ENCODE data around the gene FAM118B. TPM values are rescaled to one million over a fixed set of nuclear protein-coding genes. Genes with fewer than 3 reads are reported as not detected.

The FAM118B gene
- 10 to 100 TPM; 12.1 to 16.1 (median 13.3) TPM for total RNA-seq

DNA sequence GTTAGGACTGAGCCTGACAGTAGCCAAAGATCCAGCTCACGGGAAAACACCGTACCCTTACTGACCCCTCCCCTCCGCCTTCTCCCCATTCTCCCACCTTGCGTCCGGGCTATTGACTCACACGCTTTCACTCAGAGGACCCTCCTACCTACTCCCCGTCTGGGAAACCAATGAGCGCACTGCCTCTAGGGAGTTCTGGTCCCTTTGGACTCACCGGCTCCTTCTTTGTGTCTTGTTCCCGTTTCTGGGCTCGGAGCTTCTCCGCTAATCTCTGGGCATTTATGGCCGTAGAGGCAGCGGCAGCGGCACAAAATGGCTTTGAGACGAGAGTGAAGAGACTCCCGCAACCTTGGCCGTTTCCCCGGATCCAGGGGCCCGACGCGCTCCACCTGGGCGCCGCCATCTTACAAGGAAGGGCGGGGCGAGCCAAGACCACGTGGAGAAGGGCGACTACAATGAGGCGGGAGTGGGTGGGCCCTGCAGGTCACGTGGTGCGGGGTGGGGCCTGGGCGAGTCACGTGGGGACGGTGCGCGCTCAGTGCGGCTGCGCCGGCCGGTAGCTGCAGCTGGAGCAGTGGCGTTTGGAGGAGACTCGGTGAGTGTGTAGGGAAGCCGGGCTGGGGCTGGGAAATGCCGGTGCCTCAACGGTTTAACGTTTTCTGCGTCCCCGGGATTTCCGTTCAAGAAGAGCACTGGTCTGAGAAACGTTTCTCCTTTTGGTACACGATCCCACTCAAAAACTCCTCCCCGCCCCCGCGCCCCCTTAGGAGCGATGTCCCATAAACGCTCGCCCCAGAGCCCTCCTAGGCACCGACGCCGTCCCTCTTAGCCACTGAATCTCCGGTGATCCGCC is at the start of gene FAM118B, which contains the start of gene RPUSD4:
FAM118B (plus strand) TSS at position 547 of the 853 bp plus-strand sequence. CDS start 23,220 bp downstream, outside the sequence.
RPUSD4 (minus strand) TSS at position 415 of the 853 bp plus-strand sequence; CDS start at position 403, 12 bp downstream.
- DNase-seq (ENCODE audit: low spot score) = peak; percentile 99

GRCh38 chr11:126162306-126163030 is 49.1 kb upstream of the FAM118B start:
- TF ChIP-seq, protein P1, sequence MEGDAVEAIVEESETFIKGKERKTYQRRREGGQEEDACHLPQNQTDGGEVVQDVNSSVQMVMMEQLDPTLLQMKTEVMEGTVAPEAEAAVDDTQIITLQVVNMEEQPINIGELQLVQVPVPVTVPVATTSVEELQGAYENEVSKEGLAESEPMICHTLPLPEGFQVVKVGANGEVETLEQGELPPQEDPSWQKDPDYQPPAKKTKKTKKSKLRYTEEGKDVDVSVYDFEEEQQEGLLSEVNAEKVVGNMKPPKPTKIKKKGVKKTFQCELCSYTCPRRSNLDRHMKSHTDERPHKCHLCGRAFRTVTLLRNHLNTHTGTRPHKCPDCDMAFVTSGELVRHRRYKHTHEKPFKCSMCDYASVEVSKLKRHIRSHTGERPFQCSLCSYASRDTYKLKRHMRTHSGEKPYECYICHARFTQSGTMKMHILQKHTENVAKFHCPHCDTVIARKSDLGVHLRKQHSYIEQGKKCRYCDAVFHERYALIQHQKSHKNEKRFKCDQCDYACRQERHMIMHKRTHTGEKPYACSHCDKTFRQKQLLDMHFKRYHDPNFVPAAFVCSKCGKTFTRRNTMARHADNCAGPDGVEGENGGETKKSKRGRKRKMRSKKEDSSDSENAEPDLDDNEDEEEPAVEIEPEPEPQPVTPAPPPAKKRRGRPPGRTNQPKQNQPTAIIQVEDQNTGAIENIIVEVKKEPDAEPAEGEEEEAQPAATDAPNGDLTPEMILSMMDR (IDR thresholded peaks at IDR 0.05) = no peak
- no peak for DNase-seq (ENCODE audit: low spot score)
- ATAC-seq (ENCODE audit: low FRiP score) = no peak

More for the DNA sequence above, at the start of gene FAM118B, which contains the start of gene RPUSD4:
- ATAC-seq (ENCODE audit: low FRiP score) = peak; percentile 96
- TF ChIP-seq, protein P1 (IDR thresholded peaks at IDR 0.05) = no peak

- TF ChIP-seq, protein P1 (IDR thresholded peaks at IDR 0.05) = no peak
- peak; percentile 91 for ATAC-seq (ENCODE audit: low FRiP score)
- DNase-seq (ENCODE audit: low spot score) = peak; percentile 52
These were observed 48.4 kb upstream of the FAM118B start for GRCh38 chr11:126163074-126163700.

DNA sequence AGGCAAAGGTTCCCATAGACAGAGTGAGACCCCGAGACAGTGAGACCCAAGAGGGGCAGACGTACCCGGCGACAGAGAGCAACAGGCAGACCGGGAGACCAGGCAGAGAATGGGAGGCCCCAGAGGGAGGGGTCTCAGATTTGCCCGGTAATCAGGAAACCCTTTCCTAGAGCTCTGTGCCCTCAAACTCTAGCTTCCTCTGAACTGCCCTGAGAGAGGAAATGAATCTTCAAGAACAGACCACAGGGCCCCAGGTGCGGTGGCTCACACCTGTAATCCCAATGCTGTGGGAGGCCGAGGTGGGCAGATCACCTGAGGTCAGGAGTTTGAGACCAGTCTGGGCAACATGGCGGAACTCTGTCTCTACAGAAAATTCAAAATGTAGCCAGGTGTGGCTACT is 47.8 kb upstream of the FAM118B start:
- TF ChIP-seq, protein P1 (IDR thresholded peaks at IDR 0.05) = no peak
- DNase-seq (ENCODE audit: low spot score) = no peak
- no peak for ATAC-seq (ENCODE audit: low FRiP score)

DNA sequence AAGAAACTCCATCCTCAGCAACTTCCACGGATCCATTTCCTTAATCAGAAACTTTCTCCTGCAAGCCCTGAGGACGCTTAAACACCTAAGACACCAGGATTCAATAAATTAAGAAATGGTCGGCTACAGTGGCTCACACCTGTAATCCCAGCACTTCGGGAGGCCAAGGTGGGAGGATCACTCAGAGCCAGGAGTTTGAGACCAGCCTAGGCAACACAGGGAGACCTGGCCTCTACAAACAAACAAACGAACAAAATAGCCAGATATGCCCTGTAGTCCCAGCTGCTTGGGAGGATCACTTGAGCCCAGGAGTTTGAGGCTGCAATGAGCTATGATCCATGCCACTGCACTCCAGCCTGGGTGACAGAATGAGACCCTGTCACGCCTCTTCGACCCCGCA is 46.8 kb upstream of the FAM118B start:
- DNase-seq (ENCODE audit: low spot score) = no peak

DNA sequence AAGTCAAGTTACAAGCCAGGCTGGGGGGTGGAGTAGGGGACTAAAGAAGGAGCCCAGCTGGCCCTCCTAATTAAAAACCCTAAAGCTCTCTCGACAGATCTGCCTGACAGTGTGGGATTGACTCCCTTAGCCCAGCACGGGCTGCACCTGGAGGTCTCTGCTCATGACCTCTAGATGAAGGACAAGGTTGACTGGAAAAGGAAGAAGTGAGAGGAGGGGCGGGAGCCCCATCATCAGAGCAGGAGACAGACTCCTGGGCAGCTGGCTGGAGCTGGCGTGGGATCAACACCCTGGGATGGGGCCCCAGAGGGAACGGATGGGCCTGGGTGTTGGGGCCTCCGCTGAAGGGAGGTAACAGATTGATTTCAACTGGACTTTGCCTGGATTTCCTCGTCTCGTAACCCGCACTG is 46.3 kb upstream of the FAM118B start:
- no peak for ATAC-seq (ENCODE audit: low FRiP score)
- DNase-seq (ENCODE audit: low spot score) = no peak
- TF ChIP-seq, protein P1 (IDR thresholded peaks at IDR 0.05) = no peak

More for the DNA sequence above, 46.8 kb upstream of the FAM118B start:
- TF ChIP-seq, protein P1 (IDR thresholded peaks at IDR 0.05) = no peak
- ATAC-seq (ENCODE audit: low FRiP score) = no peak

Measured in omental fat pad (tissue), 4 donors.